Keratinocyte (primary cell): ENCODE measurements around the gene CDK2AP2. TPM values are rescaled to one million over a fixed set of nuclear protein-coding genes. Genes with fewer than 3 reads are reported as not detected.

ENCODE experiments used
- DNase-seq: peaks from one replicate; pipeline ENCODE4 v3.0.0-alpha.2; 2011; ENCODE audit warnings: low read depth, missing footprints, low spot score
- FAIRE-seq: peaks from 2 replicates; lab custom pipeline; 2011; peaks lifted over from hg19 to GRCh38; lab: Jason Lieb, UNC
- H2AFZ ChIP-seq: 2 replicates; pipeline ENCODE4 v1.6.0; 2012; ENCODE audit warnings: low read length, control low read depth, inconsistent platforms; ENCODE audit not compliant: control insufficient read depth
- H3K27ac ChIP-seq: 2 replicates; pipeline ENCODE4 v1.5.1; 2011; ENCODE audit warnings: low read length; ENCODE audit not compliant: control insufficient read depth, insufficient read depth
- H3K27me3 ChIP-seq: 3 replicates; pipeline ENCODE4 v1.6.0; 2011; ENCODE audit warnings: low read length; ENCODE audit not compliant: control insufficient read depth, insufficient read depth; ENCODE audit errors: extremely low read depth
- H3K36me3 ChIP-seq, 2 experiments: 2 replicates in 1 of 2; 3 replicates in 1 of 2; pipeline ENCODE4 v1.5.1; 2011; ENCODE audit warnings: low read length in 2 of 2, mild to moderate bottlenecking in 1 of 2; ENCODE audit not compliant: control insufficient read depth in 2 of 2, insufficient read depth in 2 of 2; ENCODE audit errors: extremely low read depth in 1 of 2
- H3K4me1 ChIP-seq: 3 replicates; pipeline ENCODE4 v1.5.1; 2011; ENCODE audit warnings: low read length; ENCODE audit not compliant: control insufficient read depth, insufficient read depth; ENCODE audit errors: extremely low read depth
- H3K4me2 ChIP-seq: 3 replicates; pipeline ENCODE4 v1.6.0; 2011; ENCODE audit warnings: low read depth, low read length; ENCODE audit not compliant: control insufficient read depth, insufficient read depth; ENCODE audit errors: extremely low read depth
- H3K4me3 ChIP-seq, 3 experiments: fragments of 200-600 bp in 1 of 3; sonication (generic) in 1 of 3; 2 replicates in 2 of 3; 3 replicates in 1 of 3; pipeline ENCODE4 v1.5.1; 2011 to 2016; ENCODE audit warnings: low read length in 3 of 3, mild to moderate bottlenecking in 3 of 3, control low read depth in 2 of 3, inconsistent platforms in 1 of 3, low read depth in 1 of 3, mixed read lengths in 1 of 3, mixed run types in 1 of 3, moderate library complexity in 1 of 3; ENCODE audit not compliant: control insufficient read depth in 2 of 3, insufficient read depth in 2 of 3; ENCODE audit errors: extremely low read depth in 1 of 3
- H3K79me2 ChIP-seq: 2 replicates; pipeline ENCODE4 v1.6.0; 2012; ENCODE audit warnings: low read length; ENCODE audit not compliant: control insufficient read depth, insufficient read depth
- H3K9ac ChIP-seq: 3 replicates; pipeline ENCODE4 v1.6.0; 2011; ENCODE audit warnings: low read length; ENCODE audit not compliant: control insufficient read depth, insufficient read depth; ENCODE audit errors: extremely low read depth
- H3K9me1 ChIP-seq: 3 replicates; pipeline ENCODE4 v1.6.0; 2011; ENCODE audit warnings: low read length; ENCODE audit not compliant: control insufficient read depth, insufficient read depth; ENCODE audit errors: extremely low read depth
- H3K9me3 ChIP-seq: 2 replicates; pipeline ENCODE4 v1.5.1; 2012; ENCODE audit warnings: low read depth, low read length; ENCODE audit not compliant: control insufficient read depth
- H4K20me1 ChIP-seq: 3 replicates; pipeline ENCODE4 v1.6.0; 2011; ENCODE audit warnings: low read length; ENCODE audit not compliant: control insufficient read depth, insufficient read depth; ENCODE audit errors: extremely low read depth
- CTCF ChIP-seq, 3 experiments: IDR thresholded peaks in 1 of 3; conservative IDR thresholded peaks in 1 of 3; optimal IDR thresholded peaks in 1 of 3; 2 replicates in 2 of 3; 3 replicates in 1 of 3; pipeline versions ENCODE3 to v1.5.1; 2011; ENCODE audit warnings: low read length in 3 of 3, mild to moderate bottlenecking in 3 of 3, moderate library complexity in 2 of 3, control low read depth in 1 of 3, inconsistent platforms in 1 of 3; ENCODE audit not compliant: insufficient read depth in 2 of 3; ENCODE audit errors: extremely low read depth in 1 of 3
- EZH2 ChIP-seq: IDR thresholded peaks from one replicate; pipeline ENCODE4 v1.6.1; 2012; ENCODE audit warnings: inconsistent platforms, mild to moderate bottlenecking, low read length, moderate library complexity
- dilution Hi-C: fragments of 300-500 bp; cut with MboI; formaldehyde crosslinking; loops from one replicate; pipeline ENCODE4 v1.7.0; 2020; ENCODE audit warnings: low sequenced_read_pairs; ENCODE audit not compliant: extremely low pct_ligation_motif_present
- polyA plus RNA-seq, 5 experiments: library from polyadenylated mRNA; depleted of rRNA in 3 of 5; stranded (reverse) in 3 of 5; stranded (forward) in 1 of 5; unstranded in 1 of 5; fragments of >200 nt; gene quantifications; 1 replicate in 1 of 5; 2 replicates in 3 of 5; 3 replicates in 1 of 5; pipeline versions ENCODE4 v1.2.1 to v1.2.3, GENCODE V29; 2011 to 2012; ENCODE audit warnings: missing spikeins in 2 of 5, low read depth in 1 of 5, low replicate concordance in 1 of 5

The CDK2AP2 gene
- polyA plus RNA-seq, 1 donor (not counting 4 experiments of a cell fraction or from before 2014, with no cell fraction given), result 9.7 TPM

DNA sequence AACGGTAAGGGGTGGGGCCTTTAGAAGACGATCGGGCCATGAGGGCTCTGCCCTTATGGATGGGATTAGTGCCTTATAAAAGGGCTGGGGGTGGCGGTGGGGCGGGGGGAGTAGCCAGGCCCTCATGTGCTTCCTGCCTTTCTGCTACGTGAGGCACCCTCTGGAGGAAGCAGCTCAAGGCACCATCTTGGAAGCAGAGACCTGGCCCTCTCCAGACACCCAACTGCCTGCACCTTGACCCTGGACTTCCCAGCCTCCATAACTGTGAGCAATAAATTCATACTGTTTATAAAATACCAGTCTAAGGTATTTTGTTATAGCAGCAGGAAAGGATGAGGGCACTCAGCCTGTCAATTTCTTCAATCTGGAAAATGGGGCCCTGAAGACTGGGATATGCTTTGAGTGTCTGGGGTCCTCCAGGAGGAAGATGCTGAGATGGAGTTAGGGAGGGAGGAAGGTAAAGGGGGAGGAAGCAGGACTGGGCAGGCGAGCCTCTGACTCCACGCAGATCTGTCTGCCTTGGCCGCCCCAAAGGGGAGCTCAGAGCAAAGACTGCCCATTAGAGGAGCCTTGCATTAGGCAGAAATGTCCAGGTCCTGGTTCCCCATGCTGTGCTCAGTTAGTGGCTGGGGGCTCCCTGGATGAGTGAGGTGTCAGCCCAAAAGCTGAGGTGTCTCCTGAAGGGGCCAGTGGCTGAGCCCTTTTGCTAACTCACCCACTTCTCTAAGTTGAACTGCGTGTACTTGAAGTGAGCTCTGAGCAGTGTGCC is 10.0 kb upstream of the CDK2AP2 start:
- dilution Hi-C loops, result no loop called here
- Histone ChIP-seq H3K9me3 (no peaks in the 10 kb centered on the region), H2AFZ (no peak overlapping the region), H3K4me3 (no peak overlapping the region), H3K9me1 (no peaks in the 10 kb centered on the region), H3K36me3 (no peaks in the 10 kb centered on the region), H3K9ac (no peak overlapping the region), H4K20me1 (no peaks in the 10 kb centered on the region), H3K79me2 (no peaks in the 10 kb centered on the region), H3K4me1 (no peaks in the 10 kb centered on the region), H3K27me3 (no peaks in the 10 kb centered on the region), H3K4me2 (no peak overlapping the region), H3K27ac (no peak overlapping the region)
- no peak for FAIRE-seq
- TF ChIP-seq EZH2 (no peak), CTCF (optimal IDR thresholded peaks at IDR 0.05 in 1 of 3, IDR thresholded peaks at IDR 0.05 in 1 of 3, conservative IDR thresholded peaks at IDR 0.05 in 1 of 3; ENCODE audit: extremely low read depth in 1 of 3, insufficient read depth in 2 of 3, low read length in 3 of 3) (no peak)
- DNase-seq, result no peak

- Histone ChIP-seq H3K27ac (no peak overlapping the region), H3K27me3 (no peaks in the 10 kb centered on the region), H3K4me3 (no peak overlapping the region), H3K79me2 (no peaks in the 10 kb centered on the region), H3K9me1 (no peaks in the 10 kb centered on the region), H3K9ac (no peak overlapping the region), H2AFZ (no peak overlapping the region), H4K20me1 (no peaks in the 10 kb centered on the region), H3K9me3 (no peaks in the 10 kb centered on the region), H3K36me3 (no peaks in the 10 kb centered on the region), H3K4me2 (no peak overlapping the region), H3K4me1 (no peaks in the 10 kb centered on the region)
- no peak for FAIRE-seq
- no peak for DNase-seq
- dilution Hi-C loops, result no loop called here
- no peak for TF ChIP-seq CTCF (optimal IDR thresholded peaks at IDR 0.05 in 1 of 3, IDR thresholded peaks at IDR 0.05 in 1 of 3, conservative IDR thresholded peaks at IDR 0.05 in 1 of 3; ENCODE audit: extremely low read depth in 1 of 3, insufficient read depth in 2 of 3, low read length in 3 of 3)
- TF ChIP-seq EZH2, result no peak
These were observed 8.8 kb upstream of the CDK2AP2 start for GRCh38 chr11:67516806-67517205.
